NCI-H2107 treated with DMSO at 0.1 percent for 48 hours (cell line): ENCODE data around the gene HVCN1.

Source experiments
- DNase-seq: peaks from one replicate; lab custom pipeline; 2025; ENCODE audit not compliant: unreplicated experiment; lab: John Stamatoyannopoulos, UW

The HVCN1 gene

DNA sequence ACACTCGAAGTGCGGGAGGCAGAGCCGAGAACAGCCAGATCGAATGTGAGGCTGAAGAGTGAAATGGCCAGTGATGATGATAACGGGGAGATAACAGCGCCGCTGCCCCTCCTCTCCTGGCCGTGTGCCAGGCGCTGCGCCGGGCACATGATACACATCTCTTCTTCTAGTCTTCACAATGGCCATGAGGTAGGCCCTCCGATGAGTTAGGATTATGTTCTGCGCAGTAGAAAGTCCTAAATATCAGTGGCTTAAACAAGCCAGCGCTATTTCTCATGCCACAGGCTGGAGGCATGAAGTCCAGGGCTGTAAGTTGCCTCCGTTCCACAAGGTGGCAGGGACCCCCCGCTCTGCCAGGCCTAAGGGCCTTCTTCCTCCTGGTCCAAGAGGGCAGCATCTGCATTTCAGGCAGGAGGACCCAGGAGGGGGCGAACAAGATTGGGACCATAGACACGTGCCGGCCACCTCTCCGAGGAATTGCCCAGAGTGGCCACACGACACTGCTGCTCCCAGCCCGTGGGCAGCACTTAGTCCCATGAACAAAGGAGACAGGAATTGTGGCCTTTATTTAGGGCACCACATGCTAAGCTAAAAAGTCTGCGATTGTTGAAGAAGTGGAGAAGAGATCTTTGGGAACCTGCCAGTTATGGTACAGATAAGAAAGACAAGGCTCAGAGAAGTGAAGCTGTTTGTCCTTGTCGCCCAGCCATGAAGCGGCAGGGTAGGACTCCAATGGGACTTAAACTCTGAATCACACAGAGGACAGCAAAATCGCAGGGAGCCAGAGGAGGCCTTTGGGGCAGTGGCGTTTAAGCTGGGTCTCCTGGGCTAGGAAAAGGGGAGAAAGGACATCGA, 10.9 kb upstream of the HVCN1 start:
- no peak for DNase-seq

DNA sequence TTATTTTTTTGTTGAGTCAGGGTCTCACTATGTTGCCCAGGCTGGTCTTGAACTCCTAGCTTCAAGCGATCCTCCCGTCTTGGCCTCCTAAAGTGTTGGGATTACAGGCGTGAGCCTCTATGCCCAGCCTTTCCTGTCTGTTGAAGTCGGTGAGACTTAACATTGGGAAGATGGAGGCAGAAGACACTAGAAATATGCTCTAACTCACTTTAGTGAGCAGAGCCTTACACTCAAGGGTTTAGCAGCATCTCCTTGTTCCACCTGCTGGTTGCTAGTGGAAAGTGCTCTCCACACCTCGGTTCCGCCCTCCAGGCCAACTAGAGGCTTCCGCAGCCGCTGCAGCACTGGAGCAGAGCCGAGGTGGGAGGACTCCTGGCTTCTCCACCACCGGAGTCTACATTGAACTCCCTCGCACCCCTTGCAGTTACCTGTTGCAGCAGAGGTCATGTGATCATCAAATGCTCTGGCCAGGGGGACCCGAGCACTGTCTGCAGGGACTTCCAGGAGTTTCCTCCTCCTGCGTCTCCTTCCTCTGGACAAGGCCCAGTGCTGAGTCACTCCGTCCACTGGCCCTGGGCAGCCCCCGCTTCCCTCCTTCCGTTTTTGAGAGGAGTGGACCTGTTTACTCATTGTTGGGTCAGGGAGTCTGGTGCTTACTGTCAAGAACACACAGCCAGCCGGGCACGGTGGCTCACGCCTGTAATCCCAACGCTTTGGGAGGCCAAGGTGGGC, 9.4 kb upstream of the HVCN1 start:
- DNase-seq: peak; percentile 32

DNA sequence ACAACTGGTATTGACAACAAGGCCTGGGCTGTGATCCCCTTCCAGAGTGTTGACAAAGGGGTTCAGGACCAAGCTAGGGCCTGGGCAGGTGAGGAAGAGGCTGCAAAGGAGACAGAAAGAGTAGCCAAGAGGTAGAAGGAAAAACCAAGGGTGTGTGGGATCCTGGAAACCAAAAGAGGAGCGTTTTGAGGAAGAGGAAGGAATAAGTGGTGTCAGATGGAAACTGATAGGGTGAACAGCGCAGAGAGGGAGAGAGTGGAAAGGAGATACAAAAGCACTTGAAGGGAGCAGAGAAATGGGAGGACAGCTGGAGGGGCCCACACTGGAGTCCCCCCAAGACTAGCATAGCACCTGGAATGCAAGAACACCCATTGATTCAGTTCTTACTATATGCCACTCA, 8.3 kb upstream of the HVCN1 start:
- DNase-seq: no peak

DNA sequence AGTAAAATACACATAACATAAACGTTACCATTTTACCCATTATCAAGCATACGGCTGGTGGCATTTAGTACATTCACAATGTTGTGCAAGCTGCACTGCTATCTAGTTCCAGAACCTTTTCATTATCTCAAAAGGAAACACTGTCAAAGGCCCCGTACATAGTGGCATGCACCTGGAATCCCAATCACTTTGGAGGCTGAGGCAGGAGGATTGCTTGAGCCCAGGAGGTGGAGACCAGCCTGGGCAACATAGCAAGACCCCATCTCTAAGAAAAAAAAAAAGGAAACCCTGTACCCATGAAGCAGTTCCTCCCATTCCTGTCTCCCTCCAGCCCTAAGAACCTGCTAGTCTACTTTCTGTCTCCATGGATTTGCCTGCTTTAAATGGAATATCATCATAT, 7.4 kb upstream of the HVCN1 start:
- no peak for DNase-seq

DNA sequence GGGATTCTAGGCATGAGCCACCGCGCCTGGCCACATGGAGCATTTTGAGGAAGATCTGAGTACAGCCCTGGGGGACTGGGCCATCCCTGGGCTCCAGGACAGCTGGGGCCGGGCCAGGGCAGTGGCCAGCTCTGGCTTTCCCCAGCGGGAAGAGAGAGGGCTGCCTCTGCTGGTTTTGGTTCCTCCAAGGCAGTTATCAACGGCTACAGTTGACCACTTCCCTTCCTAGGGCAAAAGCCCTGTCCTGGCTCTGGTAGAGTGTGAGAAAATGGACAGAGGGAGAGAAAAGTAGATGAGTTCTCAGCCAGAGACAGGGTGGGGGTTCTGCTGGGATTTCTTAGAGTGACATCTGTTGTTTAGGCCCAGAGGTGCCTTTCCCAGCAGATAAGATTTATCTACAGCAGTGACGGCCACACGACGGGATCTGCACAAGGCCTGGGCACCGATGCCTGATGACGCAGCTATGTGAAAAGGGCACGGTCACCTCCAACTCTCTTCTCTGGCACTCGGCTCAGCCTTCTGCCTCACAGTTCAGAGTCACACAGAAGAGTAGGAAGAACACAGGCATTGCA, 5.5 kb upstream of the HVCN1 start:
- DNase-seq: no peak

DNA sequence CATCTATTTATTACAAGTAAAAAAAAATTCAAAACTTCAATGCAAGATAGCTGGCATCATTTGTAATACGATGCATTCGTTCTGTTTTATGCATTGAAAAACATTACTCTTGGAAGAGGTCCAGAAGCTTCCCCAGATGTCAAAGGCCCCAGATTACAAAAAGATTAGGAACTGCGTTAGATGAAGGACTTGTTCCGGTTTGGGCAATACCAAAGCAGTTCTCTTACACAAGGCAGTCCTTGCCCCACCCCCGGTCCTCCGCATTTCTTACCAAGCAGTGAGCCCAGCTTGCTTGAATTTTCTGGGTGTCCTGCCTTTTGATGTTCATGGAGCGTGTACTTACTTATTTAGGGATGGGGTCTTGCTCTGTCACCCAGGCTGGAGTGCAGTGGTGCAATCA, 4.8 kb upstream of the HVCN1 start:
- no peak for DNase-seq

DNA sequence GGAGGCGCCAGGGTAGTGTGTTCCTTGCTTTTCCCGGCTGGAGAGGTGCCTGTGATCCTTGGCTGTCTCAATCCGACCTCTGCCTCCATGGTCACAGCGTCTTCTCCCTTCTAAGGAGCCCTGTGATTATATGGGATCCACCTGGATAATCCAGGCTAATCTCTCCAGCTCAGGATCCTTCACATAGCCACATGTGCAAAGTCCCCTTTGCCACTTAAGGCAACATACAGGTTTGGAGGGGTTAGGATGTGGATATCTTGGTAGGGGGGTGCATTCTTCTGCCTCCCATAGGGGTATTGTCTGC, 1.2 kb upstream of the HVCN1 start:
- no peak for DNase-seq

DNA sequence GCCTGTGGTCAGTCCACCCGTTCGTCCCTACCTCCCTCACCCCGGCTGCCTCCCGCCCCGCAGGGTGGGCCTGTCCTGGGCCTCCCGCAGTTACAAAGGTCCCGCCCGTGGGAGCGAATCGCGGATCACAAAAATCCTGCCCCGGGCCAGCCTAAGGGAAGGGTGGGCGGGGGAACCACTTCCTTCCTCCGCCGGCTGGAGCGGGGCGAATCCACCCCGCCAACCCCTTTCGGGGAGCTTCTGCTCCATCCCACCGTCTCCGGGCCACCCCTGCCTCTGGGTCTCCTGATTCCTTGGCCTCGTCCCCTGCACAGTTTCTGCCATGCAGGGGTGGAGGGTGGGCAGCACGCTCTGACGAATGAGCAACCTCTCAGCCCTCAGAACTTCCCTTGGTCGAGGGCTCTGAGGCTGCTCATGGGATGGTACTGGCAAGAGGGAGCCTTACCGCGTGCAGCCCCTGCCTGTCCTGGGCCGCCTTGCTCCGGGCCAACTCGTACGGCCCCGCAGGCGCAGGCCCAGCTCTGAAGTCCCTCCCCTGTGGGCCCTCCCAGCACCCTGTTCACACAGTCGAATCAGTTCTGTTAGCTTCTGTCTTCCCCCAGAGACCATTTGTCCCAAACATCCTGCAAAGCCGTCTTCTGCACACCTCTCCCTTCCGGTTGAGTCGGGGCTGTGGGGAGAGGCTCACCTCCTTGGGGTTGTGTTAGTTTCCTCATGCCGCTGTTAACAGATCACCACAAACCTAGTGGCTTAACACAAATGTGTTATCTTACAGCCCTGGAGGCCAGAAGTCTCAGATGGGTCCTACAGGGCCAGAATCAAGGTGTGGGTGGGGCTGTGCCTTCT, 589 bp upstream of the HVCN1 start:
- DNase-seq: no peak

DNA sequence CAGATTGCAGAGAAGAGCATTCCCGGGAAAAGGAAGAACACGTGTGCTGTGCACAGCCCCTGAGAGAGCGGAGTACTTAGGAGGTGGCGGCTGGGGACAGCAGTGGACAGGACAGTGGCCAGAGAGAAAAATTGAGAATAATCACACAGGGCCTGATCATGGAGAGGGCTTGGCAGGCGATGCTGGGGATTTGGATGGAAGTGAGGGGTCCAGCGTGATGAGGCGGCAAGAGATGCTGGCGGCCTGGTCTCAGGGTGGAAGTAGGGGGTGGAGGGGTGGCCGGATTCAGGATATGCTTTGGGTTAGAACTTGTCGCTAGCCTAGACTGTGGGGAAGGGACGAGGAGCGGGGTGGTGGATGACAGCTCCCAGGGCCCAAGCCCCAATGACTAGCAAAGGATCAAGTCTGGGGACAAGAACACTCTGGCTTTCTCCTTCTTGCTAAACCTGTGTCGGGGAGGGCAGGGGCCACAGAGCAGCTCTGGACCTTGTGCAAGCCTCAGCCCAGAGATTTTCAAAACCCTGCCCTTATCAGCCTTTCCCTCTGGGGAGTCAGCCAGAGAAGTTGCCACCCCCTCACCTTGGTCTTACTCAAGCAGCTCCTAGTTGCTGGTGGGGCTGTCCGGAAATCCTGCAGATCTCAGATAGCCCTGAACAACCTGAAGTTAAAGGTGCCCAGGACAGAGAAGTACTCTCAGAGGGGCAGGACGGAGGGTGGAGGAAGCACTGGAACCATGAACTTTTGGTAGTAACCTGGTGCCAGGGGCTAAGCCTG, 1.3 kb downstream of the HVCN1 start:
- DNase-seq: no peak

DNA sequence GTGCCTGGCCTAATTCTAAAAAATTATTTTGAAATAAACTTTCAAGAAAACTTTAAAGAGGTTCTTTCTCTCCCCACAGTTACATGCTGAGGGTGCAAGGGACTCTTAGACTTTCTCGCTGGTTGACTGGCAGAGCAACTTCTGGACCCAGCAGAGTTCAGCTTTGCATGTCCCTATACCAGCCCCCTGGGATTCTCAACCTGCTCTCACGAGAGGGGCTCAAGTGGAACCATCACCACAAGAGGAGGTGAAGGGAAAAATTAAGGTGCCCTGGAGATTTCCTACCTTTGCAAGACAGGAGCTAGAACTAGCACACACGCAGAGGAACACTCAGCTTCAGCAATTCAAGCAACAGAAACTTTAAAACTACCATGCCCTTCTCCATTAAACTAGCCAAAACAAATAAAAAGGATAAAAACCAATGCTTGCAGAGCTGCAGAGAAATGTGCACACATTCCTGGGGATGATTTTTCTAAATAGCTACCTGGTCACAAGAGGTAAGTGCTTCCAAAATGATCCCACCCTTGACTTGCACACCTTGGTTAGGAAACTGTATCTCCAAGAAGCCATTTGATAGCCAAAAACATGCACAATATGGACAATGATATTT, 2.5 kb downstream of the HVCN1 start:
- no peak for DNase-seq

DNA sequence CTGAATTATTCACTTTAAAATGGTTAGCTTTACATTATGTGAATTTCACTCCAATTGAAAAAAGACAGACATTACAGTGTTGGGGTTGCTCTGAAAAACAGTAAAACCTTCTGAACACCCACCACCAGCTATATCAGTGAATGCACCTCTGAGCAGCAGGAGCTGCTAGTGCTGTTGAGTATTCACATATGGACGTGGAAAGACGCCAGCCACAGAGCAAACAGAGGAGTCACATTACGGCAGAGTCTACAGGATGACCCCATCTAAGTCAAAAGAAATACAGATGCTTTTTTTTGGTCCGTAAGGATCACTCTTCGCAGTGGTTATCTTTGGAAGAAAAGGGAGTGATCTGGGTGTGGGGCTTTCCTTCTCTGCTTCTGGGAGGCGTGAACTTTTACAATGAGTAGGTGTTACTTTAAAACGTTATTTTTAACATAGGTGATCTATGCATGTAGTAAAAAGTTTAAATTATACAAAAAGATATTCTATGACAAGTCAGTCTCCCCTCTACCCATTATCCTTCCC, 4.5 kb downstream of the HVCN1 start:
- DNase-seq: peak; percentile 26

DNA sequence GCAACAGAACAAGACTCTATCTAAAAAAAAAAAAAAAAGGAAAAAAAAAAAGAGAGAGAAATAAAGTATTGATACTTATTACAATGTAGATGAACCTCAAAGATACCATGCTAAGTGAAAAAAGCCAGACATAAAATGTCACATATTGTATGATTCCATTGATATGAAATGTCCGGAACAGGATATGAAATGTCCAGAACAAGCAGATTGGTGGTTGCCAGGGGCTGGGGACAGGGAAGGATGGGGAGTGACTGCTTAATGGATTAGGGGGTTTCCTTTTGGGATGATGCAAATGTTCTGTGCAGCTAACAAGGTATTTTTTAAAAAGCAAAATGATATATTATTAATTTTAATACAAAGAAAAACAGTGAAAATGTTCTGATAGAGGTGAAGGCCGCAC, 5.0 kb downstream of the HVCN1 start:
- no peak for DNase-seq

DNA sequence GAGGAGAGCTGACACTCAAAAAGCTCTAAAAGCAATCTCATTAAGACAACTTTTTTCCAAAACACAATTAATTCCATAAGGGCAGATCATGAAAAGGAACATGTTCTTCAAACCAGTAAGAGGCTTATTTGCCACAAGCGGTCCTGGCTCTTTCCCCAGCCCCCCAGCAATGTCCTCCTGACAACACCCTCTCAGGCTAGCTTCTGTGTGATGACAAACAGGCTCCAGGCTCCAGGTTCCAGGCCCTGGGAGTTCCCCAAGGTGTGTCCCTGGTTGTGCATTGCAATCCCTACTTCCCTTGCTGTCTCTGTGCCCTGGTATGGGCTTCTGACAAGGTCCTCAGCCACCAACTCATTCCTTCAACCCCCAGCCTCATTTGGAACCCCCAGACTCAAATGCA, 8.9 kb downstream of the HVCN1 start:
- no peak for DNase-seq

DNA sequence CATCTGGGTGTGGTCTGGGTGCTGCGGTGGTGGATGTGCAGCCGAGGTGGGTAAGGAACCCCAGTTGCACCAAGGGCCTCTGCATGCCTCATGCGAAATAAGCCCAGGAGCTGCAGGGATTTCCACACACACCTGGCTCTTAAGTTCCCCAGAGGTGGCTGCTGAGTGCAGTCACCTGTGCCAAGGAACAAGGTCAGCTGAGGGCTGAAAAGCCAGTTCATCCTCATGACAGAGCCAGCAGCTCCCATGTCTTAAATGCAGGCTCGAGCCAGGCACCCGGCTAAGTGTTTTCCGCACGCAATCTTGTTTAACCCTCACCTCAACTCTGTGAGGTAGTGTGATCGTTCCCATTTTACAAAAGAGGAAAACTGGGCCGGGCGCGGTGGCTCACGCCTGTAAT, 9.7 kb downstream of the HVCN1 start:
- DNase-seq: no peak

DNA sequence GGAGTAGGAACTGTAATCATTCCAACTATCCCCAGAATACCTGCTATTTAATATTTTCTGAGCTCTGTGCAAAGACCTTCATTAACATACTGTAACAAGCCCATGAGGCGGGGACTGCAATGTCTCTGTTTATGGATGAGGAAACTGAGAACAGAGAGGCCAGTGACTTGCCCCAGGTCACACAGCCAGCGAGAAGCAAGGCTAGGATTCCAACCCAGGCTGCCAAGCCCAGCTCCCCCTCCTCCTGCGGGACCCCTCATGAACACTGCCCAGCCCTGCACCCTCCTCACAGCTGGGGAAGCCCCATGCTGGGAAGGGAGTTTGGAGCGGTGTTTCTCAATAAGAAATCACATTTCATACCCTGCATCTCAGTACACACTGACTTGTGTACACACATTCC, 10.9 kb downstream of the HVCN1 start:
- no peak for DNase-seq

DNA sequence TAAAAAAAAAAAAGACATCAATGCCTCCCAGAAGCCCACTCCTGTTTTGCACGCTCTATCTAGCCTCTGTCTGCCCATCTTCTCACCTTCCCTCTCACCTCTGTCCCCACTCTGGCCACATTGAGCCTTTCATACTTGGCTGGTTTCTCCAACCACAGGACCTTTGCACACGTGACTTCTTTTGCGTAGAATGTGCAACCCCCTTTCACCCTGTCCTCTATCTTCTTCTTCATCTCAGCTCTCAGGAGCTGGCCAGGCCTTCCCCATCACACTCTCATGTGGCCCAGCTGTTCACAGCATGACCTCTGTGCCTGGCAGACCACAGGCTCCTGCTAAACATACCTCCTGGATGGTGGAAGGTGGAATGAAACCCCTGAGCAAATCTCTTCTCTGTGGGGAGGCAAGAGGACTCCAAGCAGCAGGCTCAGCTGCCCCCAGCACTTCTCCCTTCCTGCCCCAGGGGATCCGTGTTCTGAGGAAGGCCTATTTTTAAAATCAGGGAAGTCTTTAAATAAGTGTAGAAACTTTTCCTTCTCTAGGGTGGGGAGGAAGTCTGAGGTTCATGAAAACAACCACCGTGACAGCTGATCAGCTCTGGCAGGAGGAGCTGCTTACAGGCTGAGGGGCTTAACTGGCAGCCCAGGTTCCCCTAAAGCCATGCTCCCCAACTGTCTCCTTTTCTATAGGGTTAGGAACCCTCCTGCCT, 11.6 kb downstream of the HVCN1 start:
- DNase-seq: no peak

DNA sequence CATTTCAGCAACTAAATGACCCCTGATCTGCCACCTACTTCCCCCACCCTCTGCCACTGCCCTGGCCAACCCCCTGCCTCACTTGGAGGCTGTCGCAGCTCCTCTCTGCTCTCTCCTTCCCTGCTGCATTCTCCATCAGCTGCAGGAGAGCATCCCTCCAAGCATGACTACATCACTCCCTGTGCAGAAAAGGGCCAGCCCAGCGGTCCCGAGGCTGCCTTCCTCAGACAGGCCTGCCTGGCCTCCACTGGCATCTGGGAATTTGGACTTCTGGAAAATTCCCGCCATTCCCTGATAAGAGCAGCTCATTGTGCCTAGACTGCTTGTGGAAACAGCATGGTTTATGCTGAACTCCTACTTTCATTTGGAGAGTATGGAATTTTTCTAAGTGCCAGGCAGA, 12.7 kb downstream of the HVCN1 start:
- DNase-seq: no peak

DNA sequence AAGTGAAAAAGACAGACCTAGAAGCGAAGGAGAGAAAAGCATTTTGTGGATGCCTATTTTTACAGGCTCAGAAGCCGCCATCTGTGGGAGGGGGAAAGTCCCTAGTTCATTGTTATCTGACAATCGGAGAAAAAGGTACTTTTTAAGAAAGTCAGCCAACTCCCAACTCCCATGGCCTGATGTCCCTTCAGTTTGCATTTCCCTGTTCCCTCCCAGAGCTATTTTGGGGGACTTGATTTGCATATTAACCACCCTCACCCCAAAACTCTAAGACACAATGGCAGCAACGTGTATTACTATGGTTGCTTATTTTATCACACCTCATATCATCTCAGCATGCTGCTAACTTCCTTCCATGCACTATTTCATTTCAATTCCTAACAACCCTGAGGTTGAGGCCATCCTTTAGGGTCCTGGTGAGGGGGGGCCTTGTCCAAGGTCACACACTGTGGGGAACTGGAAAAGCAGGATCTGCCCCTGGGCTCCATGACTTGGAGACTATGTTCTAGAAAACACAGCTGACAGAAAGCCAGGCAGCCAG, 18.7 kb downstream of the HVCN1 start:
- DNase-seq: no peak

DNA sequence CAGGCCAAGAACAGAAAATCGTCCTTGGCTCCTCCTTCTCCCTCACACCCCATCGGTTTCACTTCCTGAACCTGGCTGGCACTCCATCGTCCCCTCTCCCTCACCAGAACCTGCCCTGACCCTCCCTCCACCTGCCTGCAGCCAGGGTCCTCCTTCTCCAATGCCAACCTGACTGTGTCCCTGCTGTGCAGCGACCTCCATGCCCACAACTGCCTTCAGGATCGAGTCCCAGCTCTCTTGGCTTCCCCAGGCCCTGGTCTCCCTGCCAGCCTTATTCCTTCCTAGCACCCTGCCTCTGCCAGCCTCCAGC, 19.8 kb downstream of the HVCN1 start:
- DNase-seq: no peak
